Duodenal mucosa (tissue), 2 donors: ENCODE data around the gene LY9.
"Not testable (repeated sequence)": the region's sequence is repeated elsewhere in the genome, so short reads cannot be mapped to it uniquely, and the experiment has no call there.

ENCODE experiments used
- H3K27ac ChIP-seq: one replicate; pipeline ENCODE4 v1.7.0; 2013; ENCODE audit warnings: low read depth, low read length
- H3K27me3 ChIP-seq, 2 donors: one replicate each; pipeline ENCODE4 v1.7.0; 2013; ENCODE audit warnings: low read length in 2 of 2, control low read depth in 1 of 2; ENCODE audit not compliant: insufficient read depth in 2 of 2, control insufficient read depth in 1 of 2
- H3K36me3 ChIP-seq, 2 donors: one replicate each; pipeline ENCODE4 v1.7.0; 2013; ENCODE audit warnings: low read length in 2 of 2, control low read depth in 1 of 2; ENCODE audit not compliant: insufficient read depth in 2 of 2, control insufficient read depth in 1 of 2
- H3K4me1 ChIP-seq, 2 donors: one replicate each; pipeline ENCODE4 v1.7.0; 2013; ENCODE audit warnings: low read length in 2 of 2, control low read depth in 1 of 2; ENCODE audit not compliant: insufficient read depth in 2 of 2, control insufficient read depth in 1 of 2
- H3K4me3 ChIP-seq, 2 donors: one replicate each; pipeline ENCODE4 v1.7.0; 2013; ENCODE audit warnings: low read length in 2 of 2, low read depth in 1 of 2
- H3K9ac ChIP-seq, 2 donors: one replicate each; pipeline ENCODE4 v1.7.0; 2013; ENCODE audit warnings: low read length in 2 of 2, low read depth in 1 of 2
- H3K9me3 ChIP-seq, 2 donors: one replicate each; pipeline ENCODE4 v1.7.0; 2013; ENCODE audit warnings: low read length in 2 of 2, control low read depth in 1 of 2; ENCODE audit not compliant: control insufficient read depth in 1 of 2

Gene LY9

DNA sequence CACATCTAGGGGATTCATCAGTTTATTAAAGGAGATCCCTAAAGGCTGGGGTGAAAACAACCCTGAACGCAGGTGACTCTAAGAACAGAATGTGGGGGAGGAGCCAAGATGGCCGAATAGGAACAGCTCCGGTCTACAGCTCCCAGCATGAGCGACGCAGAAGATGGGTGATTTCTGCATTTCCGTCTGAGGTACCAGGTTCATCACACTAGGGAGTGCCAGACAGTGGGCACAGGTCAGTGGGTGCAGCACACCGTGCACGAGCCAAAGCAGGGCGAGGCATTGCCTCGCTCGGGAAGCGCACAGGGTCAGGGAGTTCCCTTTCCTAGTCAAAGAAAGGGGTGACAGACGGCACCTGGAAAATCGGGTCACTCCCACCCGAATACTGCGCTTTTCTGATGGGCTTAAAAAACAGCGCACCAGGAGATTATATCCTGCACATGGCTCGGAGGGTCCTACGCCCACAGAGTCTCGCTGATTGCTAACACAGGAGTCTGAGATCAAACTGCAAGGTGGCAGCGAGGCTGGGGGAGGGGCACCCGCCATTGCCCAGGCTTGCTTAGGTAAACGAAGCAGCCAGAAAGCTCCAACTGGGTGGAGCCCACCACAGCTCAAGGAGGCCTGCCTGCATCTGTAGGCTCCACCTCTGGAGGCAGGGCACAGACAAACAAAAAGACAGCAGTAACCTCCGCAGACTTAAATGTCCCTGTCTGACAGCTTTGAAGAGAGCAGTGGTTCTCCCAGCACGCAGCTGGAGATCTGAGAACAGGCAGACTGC is 12.8 kb upstream of the LY9 start:
- H3K9ac ChIP-seq, H3K36me3 ChIP-seq, H3K4me3 ChIP-seq, H3K27me3 ChIP-seq, H3K27ac ChIP-seq, H3K9me3 ChIP-seq: not testable (repeated sequence)
- H3K4me1 ChIP-seq, result peaks cover 22 to 29% of the 10 kb centered on the region in 2 donors

DNA sequence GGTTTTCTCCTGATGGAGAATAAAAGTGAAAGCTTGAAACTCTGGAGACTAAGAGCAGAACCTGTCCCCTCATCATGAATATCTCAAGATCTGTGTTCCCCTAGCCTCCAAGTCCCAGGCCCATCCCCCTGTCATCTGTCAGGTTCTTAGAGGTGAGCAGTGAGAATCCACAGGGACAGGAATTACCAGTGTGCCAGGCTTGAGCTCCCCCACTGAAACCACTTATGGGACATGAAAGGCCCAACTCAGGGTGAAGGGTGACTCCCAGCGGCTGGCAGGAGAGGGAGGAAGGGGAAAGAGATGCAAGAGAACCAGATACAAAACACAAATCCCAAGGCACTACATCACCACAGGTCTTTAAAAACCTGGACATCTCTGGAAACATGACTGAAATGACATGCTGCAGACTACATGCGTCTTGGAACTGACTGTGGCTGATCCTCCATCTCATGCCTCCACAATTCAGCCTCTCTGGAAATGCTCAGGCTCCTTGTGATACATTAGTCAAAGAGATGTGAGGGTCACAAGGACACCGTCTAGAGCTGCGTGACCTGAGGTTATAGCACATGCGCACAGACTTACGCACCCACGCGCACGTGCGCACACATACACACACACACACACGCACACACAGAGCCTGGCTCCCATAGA is 6.8 kb upstream of the LY9 start:
- H3K9me3 ChIP-seq, result no peaks in the 10 kb centered on the region
- H3K4me1 ChIP-seq, result peaks cover 6 to 8% of the 10 kb centered on the region in 2 donors
- no peak overlapping the region for H3K4me3 ChIP-seq
- no peaks in the 10 kb centered on the region for H3K27me3 ChIP-seq
- no peak overlapping the region for H3K9ac ChIP-seq
- no peaks in the 10 kb centered on the region for H3K36me3 ChIP-seq
- no peak overlapping the region for H3K27ac ChIP-seq

- Histone ChIP-seq H3K9ac (no peak overlapping the region), H3K27me3 (no peaks in the 10 kb centered on the region), H3K9me3 (no peaks in the 10 kb centered on the region), H3K4me1 (peaks cover 6 to 8% of the 10 kb centered on the region in 2 donors), H3K27ac (no peak overlapping the region), H3K4me3 (no peak overlapping the region), H3K36me3 (no peaks in the 10 kb centered on the region)
These were observed 6.0 kb upstream of the LY9 start for GRCh38 chr1:160789702-160790611.

DNA sequence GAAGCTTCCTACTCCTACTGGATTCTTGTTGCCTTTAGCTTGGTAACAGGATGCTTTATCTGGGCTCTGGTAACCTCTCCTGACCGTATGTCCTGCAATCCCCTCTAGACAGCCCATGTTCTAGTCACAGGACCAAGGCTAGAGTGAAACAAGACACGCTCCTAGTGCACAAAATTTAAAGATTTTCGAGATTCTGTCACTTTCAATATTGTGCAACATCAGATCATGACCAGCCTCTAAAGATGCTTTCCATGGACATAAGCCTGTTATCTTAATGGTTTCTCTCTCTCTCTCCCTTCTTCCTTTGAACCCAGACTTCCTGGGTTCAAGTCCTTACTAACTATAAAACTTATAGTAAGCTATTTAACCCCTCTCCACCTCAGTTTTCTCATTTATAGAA is 1.6 kb upstream of the LY9 start:
- H3K9me3 ChIP-seq, result no peaks in the 10 kb centered on the region
- H3K27me3 ChIP-seq, result no peaks in the 10 kb centered on the region
- no peaks in the 10 kb centered on the region for H3K36me3 ChIP-seq
- H3K4me1 ChIP-seq, result peaks cover 6 to 14% of the 10 kb centered on the region in 2 donors
- no peak overlapping the region for H3K9ac ChIP-seq
- H3K4me3 ChIP-seq, result no peak overlapping the region
- no peak overlapping the region for H3K27ac ChIP-seq

- no peaks in the 10 kb centered on the region for H3K27me3 ChIP-seq
- H3K36me3 ChIP-seq, result no peaks in the 10 kb centered on the region
- H3K4me3 ChIP-seq, result peak overlapping the region; percentile 11 to 37
- no peaks in the 10 kb centered on the region for H3K9me3 ChIP-seq
- no peak overlapping the region for H3K27ac ChIP-seq
- peaks cover 0 to 11% of the 10 kb centered on the region in 2 donors for H3K4me1 ChIP-seq
- H3K9ac ChIP-seq, result peak overlapping the region; percentile 12 to 29
These were observed 1.3 kb downstream of the LY9 start for GRCh38 chr1:160797271-160797709.

DNA sequence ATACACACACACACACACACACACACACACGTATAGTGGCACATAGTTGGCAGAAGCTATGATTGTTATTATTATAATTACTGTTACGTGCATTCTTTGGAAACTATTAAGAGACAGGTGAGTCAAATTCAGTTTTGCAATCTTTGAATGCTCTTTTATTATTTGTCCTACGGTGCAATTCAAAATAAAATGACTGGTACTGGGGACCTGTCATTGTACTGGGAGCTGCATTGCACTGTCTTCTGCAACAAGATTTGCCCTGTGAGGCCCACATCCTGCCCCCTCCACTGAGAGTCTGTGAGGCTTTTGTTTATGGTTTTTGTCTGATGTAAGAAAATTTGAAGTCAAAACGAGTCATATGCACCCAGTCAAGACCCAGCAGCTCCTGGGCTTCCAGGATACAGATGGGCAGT is 1.9 kb downstream of the LY9 start:
- Histone ChIP-seq H3K4me3 (peak overlapping the region in 1 of 2 donors; percentile 6), H3K9me3 (no peaks in the 10 kb centered on the region), H3K27me3 (no peaks in the 10 kb centered on the region), H3K4me1 (peaks cover 0 to 11% of the 10 kb centered on the region in 2 donors), H3K9ac (no peak overlapping the region), H3K27ac (no peak overlapping the region), H3K36me3 (no peaks in the 10 kb centered on the region)

DNA sequence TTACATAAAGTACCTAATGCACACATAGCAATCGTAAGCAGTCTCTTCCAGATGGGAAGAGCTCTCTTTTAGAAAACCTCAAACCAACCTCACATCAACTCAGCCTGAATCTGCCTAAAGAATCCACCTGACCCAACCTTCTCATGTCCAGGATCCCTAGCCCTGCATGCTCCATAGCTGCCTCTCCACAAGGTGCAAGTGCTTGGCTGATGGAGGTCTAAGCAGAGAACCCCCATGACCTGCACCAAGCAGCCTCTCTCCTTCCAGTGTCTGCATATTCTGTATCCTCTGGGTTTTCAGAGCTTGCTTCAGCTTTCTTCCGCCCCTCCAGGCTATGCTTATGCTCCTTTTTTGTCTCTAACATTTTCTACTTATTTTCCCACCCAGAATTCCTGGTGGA is 2.5 kb downstream of the LY9 start:
- Histone ChIP-seq H3K9ac (no peak overlapping the region), H3K27ac (no peak overlapping the region), H3K27me3 (no peaks in the 10 kb centered on the region), H3K9me3 (no peaks in the 10 kb centered on the region), H3K4me3 (peak overlapping the region in 1 of 2 donors; percentile 6), H3K36me3 (no peaks in the 10 kb centered on the region), H3K4me1 (peaks cover 0 to 11% of the 10 kb centered on the region in 2 donors)

DNA sequence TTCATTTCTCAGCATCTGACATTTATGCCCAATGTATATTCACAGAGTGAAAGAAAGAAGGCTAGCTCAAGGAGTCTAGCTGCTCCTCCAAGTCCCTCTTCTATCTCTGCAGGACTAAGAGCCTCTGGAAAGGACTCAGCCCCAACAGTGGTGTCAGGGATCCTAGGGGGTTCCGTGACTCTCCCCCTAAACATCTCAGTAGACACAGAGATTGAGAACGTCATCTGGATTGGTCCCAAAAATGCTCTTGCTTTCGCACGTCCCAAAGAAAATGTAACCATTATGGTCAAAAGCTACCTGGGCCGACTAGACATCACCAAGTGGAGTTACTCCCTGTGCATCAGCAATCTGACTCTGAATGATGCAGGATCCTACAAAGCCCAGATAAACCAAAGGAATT is 3.7 kb downstream of the LY9 start:
- Histone ChIP-seq H3K27ac (no peak overlapping the region), H3K9ac (no peak overlapping the region), H3K4me1 (peaks cover 0 to 11% of the 10 kb centered on the region in 2 donors), H3K4me3 (no peak overlapping the region), H3K36me3 (no peaks in the 10 kb centered on the region), H3K9me3 (no peaks in the 10 kb centered on the region), H3K27me3 (no peaks in the 10 kb centered on the region)

DNA sequence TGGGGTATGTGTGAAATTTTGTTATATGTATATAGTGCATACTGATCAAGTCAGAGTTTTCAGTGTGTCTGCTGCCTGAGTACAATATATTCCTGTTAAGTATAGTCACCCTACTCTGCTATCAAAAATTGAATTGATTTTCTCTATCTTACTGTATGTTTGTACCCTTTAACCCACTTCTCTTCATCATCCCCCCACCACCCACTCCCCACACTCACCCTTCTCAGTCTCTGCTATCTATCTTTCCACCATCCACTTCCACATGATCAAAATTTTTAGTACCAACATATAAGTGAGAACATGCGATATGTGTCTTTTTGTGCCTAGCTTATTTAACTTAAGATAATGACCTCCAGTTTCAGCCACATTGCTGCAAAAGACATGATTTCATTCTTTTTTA is 4.2 kb downstream of the LY9 start:
- Histone ChIP-seq H3K9me3 (no peaks in the 10 kb centered on the region), H3K27ac (no peak overlapping the region), H3K4me3 (peak overlapping the region in 1 of 2 donors; percentile 40), H3K9ac (no peak overlapping the region), H3K36me3 (no peaks in the 10 kb centered on the region), H3K27me3 (no peaks in the 10 kb centered on the region), H3K4me1 (peaks cover 0 to 11% of the 10 kb centered on the region in 2 donors)
